Caki2 (cell line): ENCODE results near the gene FANCI. TPM values are rescaled to one million over a fixed set of nuclear protein-coding genes. Genes with fewer than 3 reads are reported as not detected.

Experiments used
- DNase-seq: peaks from one replicate; pipeline ENCODE4 v3.0.0-alpha.2; 2015; ENCODE audit warnings: low read depth
- in situ Hi-C: cut with HindIII; loops from 2 replicates; pipeline ENCODE4 v1.10.0; 2016; ENCODE audit warnings: low sequenced_read_pairs, low pct_unique_long_range_greater_than_20kb, mixed read lengths
- total RNA-seq: library from RNA; depleted of rRNA; stranded (reverse); fragments of >200 nt; shearing (Covaris generic); gene quantifications from 2 replicates; pipeline ENCODE4 v1.2.3, GENCODE V29; 2014; ENCODE audit warnings: low replicate concordance; rRNA removed

The FANCI gene
- total RNA-seq, 1 experiment from 2014 or later: 35.7 TPM

- DNase-seq: no peak
- in situ Hi-C loops: loop anchor here (5.0 kb wide), 1 partner anchor 72 kb away; no protein-coding TSS in a partner anchor
Measured at GRCh38 chr15:89364741-89365450, 121.1 kb downstream of the FANCI start.

GRCh38 chr15:89365462-89366065, 121.8 kb downstream of the FANCI start:
- DNase-seq: no peak
- in situ Hi-C loops: no loop called here

Other genes starting within 250 kb of the FANCI start
- gene ABHD2, start 155.5 kb upstream of the FANCI start, total RNA-seq: 14.9 and 18.1 TPM in 2 replicates
- gene RLBP1, start 22.4 kb upstream of the FANCI start, total RNA-seq: not detected in 2 replicates
- gene POLG, start 90.8 kb downstream of the FANCI start, total RNA-seq: 59.6 and 69.7 TPM in 2 replicates